Parathyroid adenoma (tissue), 2 donors: ENCODE measurements around the gene CHST2.

Experiments
- H2AFZ ChIP-seq: fragments of 300-600 bp; sonication (generic); one replicate; pipeline ENCODE4 v1.7.0; 2017; ENCODE audit warnings: antibody characterized with exemption, mild to moderate bottlenecking
- H3K27ac ChIP-seq: fragments of 300-600 bp; sonication (generic); one replicate; pipeline ENCODE4 v1.7.0; 2017
- H3K27me3 ChIP-seq: fragments of 300-600 bp; sonication (generic); one replicate; pipeline ENCODE4 v1.7.0; 2017; ENCODE audit warnings: low read length; ENCODE audit not compliant: control insufficient read depth, insufficient read depth
- H3K36me3 ChIP-seq: fragments of 300-600 bp; sonication (generic); one replicate; pipeline ENCODE4 v1.7.0; 2017; ENCODE audit warnings: low read length; ENCODE audit not compliant: control insufficient read depth, insufficient read depth
- H3K4me1 ChIP-seq: fragments of 300-600 bp; sonication (generic); one replicate; pipeline ENCODE4 v1.7.0; 2017; ENCODE audit warnings: control low read depth
- H3K4me2 ChIP-seq: fragments of 300-600 bp; sonication (generic); one replicate; pipeline ENCODE4 v1.7.0; 2017; ENCODE audit warnings: low read length
- H3K4me3 ChIP-seq: fragments of 300-600 bp; sonication (generic); one replicate; pipeline ENCODE4 v1.7.0; 2017; ENCODE audit warnings: low read depth, low read length
- H3K79me2 ChIP-seq: fragments of 300-600 bp; sonication (generic); one replicate; pipeline ENCODE4 v1.7.0; 2017; ENCODE audit warnings: control low read depth
- H3K9ac ChIP-seq: fragments of 300-600 bp; sonication (generic); one replicate; pipeline ENCODE4 v1.7.0; 2017; ENCODE audit warnings: mild to moderate bottlenecking
- H3K9me3 ChIP-seq: fragments of 300-600 bp; sonication (generic); one replicate; pipeline ENCODE4 v1.7.0; 2017; ENCODE audit warnings: low read length; ENCODE audit not compliant: control insufficient read depth
- CTCF ChIP-seq: fragments of 300-600 bp; sonication (generic); IDR thresholded peaks from one replicate; pipeline ENCODE4 v1.7.0; 2017; ENCODE audit warnings: antibody characterized with exemption, mild to moderate bottlenecking
- donor health status: primary hyperparathyroidism.

Gene CHST2

GRCh38 chr3:143120716-143121240, 1.2 kb downstream of the CHST2 start:
- Histone ChIP-seq H3K4me3 (peak overlapping the region; percentile 76), H3K79me2 (no peaks in the 10 kb centered on the region), H3K4me1 (no peaks in the 10 kb centered on the region), H3K36me3 (no peaks in the 10 kb centered on the region), H2AFZ (peak overlapping the region; percentile 41), H3K27me3 (no peaks in the 10 kb centered on the region), H3K4me2 (peak overlapping the region; percentile 86), H3K9me3 (no peaks in the 10 kb centered on the region), H3K9ac (no peak overlapping the region), H3K27ac (no peak overlapping the region)
- TF ChIP-seq CTCF: no peak

GRCh38 chr3:143121241-143122088, 1.9 kb downstream of the CHST2 start:
- peak overlapping the region; percentile 86 for H3K4me2 ChIP-seq
- H3K27ac ChIP-seq: no peak overlapping the region
- no peaks in the 10 kb centered on the region for H3K27me3 ChIP-seq
- H3K36me3 ChIP-seq: no peaks in the 10 kb centered on the region
- H3K9ac ChIP-seq: no peak overlapping the region
- no peaks in the 10 kb centered on the region for H3K79me2 ChIP-seq
- H3K4me1 ChIP-seq: no peaks in the 10 kb centered on the region
- no peaks in the 10 kb centered on the region for H3K9me3 ChIP-seq
- no peak for TF ChIP-seq CTCF
- H2AFZ ChIP-seq: peak overlapping the region; percentile 41
- no peak overlapping the region for H3K4me3 ChIP-seq

DNA sequence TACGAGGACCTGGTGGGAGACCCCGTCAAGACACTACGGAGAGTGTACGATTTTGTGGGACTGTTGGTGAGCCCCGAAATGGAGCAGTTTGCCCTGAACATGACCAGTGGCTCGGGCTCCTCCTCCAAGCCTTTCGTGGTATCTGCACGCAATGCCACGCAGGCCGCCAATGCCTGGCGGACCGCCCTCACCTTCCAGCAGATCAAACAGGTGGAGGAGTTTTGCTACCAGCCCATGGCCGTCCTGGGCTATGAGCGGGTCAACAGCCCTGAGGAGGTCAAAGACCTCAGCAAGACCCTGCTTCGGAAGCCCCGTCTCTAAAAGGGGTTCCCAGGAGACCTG, 2.5 kb downstream of the CHST2 start:
- H3K4me2 ChIP-seq: no peak overlapping the region
- no peak overlapping the region for H3K27ac ChIP-seq
- no peaks in the 10 kb centered on the region for H3K79me2 ChIP-seq
- H3K27me3 ChIP-seq: no peaks in the 10 kb centered on the region
- no peak overlapping the region for H2AFZ ChIP-seq
- H3K4me1 ChIP-seq: no peaks in the 10 kb centered on the region
- no peak for TF ChIP-seq CTCF
- H3K9me3 ChIP-seq: no peaks in the 10 kb centered on the region
- no peaks in the 10 kb centered on the region for H3K36me3 ChIP-seq
- no peak overlapping the region for H3K9ac ChIP-seq
- no peak overlapping the region for H3K4me3 ChIP-seq

GRCh38 chr3:143122608-143123352, 3.2 kb downstream of the CHST2 start:
- Histone ChIP-seq H3K9me3 (no peaks in the 10 kb centered on the region), H3K4me1 (no peaks in the 10 kb centered on the region), H3K9ac (no peak overlapping the region), H3K4me2 (no peak overlapping the region), H3K4me3 (no peak overlapping the region), H3K79me2 (no peaks in the 10 kb centered on the region), H3K27me3 (no peaks in the 10 kb centered on the region), H3K36me3 (no peaks in the 10 kb centered on the region), H3K27ac (no peak overlapping the region), H2AFZ (no peak overlapping the region)
- TF ChIP-seq CTCF: no peak
